ENCODE results near the gene RTL5. TPM values are rescaled to one million over a fixed set of nuclear protein-coding genes. Genes with fewer than 3 reads are reported as not detected.

The RTL5 gene
- total RNA-seq, 1 experiment from 2014 or later: 0.86 TPM

DNA sequence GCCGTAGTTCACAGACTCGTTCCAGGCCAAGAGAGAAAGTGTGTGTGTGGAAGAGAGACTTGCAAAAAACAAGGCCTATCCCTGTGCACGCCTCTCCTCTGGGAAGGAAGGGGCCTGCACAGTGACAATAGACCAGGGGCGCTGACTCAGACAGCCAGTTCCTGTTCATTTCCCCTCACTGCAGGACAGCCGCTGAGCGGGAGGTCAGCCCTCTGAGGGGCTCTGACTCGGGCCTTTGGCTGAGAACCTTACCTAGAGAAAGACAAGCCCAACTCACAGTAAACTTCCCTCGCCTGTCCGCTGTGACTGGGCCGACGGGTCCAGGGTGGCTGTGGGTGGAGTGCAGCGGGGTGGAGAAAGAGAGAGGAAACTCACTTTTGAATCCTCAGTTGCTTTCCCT lies 52.1 kb downstream of the RTL5 start:
- DNase-seq (ENCODE audit: low read depth): peak; percentile 16

- no peak for DNase-seq (ENCODE audit: low read depth)
These were observed 53.3 kb downstream of the RTL5 start for GRCh38 chrX:72078411-72078810.

Other genes starting within 250 kb of the RTL5 start
- gene NHSL2, start 221.1 kb downstream of the RTL5 start, total RNA-seq (2014; rRNA removed; shearing (Covaris generic)): 1.4 and 2.3 TPM in 2 replicates
- 21.4 and 29.3 TPM in 2 replicates for gene PIN4, start 49.8 kb upstream of the RTL5 start, total RNA-seq (2014; rRNA removed; shearing (Covaris generic))
- gene ERCC6L, start 107.1 kb upstream of the RTL5 start, total RNA-seq (2014; rRNA removed; shearing (Covaris generic)): 11.1 and 11.8 TPM in 2 replicates
- 816 and 906 TPM in 2 replicates for gene RPS4X, start 145.3 kb upstream of the RTL5 start, total RNA-seq (2014; rRNA removed; shearing (Covaris generic))
- gene CITED1, start 174.0 kb upstream of the RTL5 start, total RNA-seq (2014; rRNA removed; shearing (Covaris generic)): 1.1 and 3.1 TPM in 2 replicates

All from Daoy (cell line).